Measurements from ENCODE around the gene CLEC2D.
"Not testable (repeated sequence)": the region's sequence is repeated elsewhere in the genome, so short reads cannot be mapped to it uniquely, and the experiment has no call there.

Gene CLEC2D, protein sequence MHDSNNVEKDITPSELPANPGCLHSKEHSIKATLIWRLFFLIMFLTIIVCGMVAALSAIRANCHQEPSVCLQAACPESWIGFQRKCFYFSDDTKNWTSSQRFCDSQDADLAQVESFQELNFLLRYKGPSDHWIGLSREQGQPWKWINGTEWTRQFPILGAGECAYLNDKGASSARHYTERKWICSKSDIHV

DNA sequence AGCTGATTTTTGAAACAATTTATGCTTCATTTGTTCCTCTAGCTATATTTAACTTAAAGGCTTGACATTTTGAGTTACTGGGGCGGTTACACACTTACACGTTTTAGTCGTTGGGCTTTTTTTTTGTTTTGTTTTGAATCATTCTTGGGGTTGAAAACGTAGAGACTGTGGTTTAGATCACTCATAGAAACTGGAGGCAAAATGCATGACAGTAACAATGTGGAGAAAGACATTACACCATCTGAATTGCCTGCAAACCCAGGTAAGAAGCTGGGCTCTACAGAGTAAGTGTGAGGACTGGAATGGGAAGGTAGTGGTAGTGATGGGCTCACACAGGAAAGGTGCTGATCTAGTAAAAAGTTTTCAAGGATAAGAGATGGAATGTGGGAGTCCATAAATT lies at the start of gene CLEC2D:
Gene CLEC2D (plus strand): TSS at position 180 of the 400 bp plus-strand sequence. CDS start 22 bp downstream, at position 202.
- DNase-seq, result no peak

DNA sequence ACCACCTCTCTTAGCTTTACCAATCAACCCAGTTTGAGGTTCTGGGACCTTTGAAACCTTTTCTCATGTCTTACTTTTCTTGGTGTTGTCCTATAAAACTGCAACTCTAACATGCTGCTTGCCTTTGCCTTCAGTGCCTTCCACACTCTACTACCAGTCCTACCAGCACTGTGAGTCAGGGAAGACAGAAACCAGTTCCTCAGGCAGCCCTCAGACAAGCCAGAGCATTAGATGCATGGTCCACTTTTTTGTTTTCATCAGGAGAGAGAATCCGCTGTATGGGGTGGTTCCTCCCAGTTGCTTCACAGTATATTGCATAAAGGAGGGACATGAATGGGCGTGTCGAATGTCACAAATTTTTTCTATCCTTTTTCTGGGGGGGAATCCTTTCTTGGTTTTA lies 44.5 kb upstream of the CLEC2D start:
- no peak for DNase-seq

DNA sequence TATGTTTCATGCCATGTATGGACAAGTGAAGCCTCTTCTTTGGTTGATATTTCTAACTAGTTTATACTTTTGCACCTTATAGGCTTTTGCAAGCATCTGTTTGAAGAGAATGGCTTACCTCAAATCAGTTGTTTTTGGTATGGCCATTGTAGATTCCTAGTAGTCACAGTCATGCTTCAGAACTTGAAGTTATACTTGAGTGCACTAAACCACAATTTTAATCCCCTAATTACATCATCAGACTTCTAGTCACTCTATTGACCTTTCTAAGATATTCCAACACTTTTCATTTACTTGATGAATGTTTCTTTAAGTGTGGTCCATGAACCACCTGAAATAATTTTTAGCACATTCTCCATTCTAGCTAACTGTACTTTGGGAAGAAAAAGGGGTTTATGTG lies 43.2 kb upstream of the CLEC2D start:
- DNase-seq, result no peak

DNA sequence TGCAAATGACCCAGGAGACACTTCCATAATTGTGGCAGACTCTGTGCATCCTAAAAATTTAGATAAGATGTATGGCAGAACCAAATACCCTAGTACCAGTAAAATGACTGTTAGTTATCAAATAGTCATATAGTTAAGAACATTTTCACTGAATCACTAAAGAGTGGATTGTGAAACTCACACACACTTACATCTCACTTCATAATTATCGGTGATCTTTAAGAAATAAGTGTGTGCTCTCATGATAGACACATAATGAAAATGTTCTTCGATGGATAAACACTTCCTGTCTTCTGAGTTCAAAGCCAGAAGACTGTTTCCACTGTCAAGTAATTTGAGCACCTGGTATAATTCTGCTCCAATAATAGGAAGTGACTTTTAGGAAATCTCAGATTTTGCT lies 42.7 kb upstream of the CLEC2D start:
- DNase-seq, result no peak

DNA sequence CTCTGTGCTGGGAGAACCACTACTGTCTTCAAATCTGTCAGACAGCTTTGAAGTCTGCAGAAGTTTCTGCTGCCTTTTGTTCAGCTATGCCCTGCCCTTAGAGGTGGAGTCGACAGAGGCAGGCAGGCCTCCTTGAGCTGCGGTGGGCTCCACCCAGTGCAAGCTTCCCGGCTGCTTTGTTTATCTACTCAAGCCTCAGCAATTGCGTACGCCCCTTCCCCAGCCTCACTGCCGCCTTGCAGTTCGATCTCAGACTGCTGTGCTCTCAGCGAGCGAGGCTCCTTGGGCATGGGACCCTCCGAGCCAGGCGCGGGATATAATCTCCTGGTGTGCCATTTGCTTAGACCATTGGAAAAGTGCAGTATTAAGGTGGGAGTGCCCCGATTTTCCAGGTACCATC lies 36.7 kb upstream of the CLEC2D start:
- no peak for DNase-seq

DNA sequence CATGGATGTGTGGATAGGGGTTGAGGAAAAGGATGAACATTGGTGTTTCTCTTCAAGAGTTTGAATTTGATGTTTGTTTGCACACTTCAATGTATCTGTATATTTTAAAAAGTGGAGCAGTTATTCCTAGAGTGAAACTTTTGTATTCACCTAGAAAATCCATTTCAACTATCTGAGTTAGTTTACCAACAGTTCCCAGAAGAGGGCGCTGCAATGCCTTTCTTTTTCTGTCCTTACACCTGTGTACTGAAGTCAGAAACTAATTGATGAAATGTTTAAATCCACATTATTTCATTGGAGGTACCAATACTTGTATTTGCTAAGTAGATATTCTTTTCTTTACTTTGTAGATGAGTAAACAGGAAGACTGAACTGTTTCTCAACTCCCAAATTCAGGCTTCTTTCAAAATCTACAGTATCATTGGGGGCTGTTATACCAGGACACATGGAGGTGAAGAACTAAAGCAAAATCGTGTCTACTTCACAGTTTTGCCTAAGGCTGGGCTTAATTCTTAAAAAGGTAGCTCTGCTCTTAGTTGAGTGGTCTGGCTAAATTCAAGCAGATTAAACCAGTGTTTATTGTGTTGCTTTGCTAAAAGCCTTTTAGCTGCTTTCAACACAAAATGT lies 35.2 kb upstream of the CLEC2D start:
- DNase-seq, result peak; percentile 80

DNA sequence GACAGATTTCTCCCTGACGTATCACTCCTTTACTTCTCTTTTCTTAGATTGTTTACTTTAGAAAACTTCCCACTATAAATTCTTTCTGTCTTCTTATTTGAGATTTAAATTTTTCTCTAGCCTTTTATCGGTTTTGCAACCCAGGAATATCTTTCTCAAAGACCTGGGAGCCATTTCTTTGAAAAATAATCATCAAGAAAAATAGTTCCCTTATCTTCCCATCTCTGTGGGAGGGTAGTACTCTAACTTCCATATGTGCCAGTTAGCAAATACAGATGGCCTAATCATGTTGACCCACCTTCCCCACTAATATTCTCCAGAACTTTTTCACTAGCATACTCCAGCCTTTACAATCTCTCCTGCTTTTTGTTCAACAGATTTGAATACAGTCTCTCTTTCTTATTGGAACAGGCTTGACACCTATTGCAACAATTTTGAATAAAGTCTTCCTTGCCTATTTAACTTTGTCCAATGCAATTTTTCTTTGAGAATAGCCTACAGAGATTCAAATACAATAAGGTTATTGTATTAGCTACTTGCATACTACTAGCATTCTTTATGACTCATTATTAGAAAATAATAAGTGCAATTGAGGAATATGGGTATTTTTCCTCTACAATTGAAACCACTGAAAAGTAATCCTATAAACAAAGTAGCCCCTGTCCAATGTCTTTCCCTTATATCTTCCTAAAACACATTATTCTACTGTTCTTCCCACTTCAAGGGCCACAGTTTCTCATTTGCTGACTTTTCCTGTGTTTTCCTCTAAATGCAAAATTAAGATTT lies 34.4 kb upstream of the CLEC2D start:
- DNase-seq, result no peak

DNA sequence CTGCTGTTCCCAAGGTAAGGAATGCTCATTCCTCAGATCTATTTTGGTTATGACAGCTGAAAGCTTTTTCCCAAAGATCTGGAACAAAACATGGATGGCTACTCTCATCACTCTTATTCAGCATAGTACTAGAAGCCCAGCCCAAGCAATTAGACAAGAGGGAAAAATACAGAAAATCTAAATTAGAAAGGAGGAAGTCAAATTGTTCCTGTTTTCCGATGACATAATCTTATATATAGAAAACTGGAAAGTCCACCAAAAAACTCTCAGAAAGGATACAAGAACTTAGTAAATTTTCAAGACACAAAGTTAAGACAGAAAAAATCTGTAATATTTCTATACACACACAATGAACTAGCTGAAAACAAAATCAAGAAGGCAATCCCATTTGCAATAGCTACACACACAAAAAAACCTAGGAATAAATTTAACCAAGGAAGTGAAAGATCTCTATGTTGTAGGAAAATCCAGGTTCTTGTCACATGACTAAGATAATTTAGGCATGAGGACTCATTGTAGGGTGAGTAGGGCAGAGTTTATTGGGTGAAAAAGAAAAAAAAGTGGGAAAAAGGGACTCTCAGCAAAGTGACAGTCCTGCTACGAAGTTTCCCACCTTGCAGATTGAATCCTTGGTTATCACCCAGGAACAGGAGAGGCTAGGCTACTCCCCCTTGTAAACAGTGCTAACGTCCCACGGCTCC lies 33.2 kb upstream of the CLEC2D start:
- DNase-seq, result no peak

DNA sequence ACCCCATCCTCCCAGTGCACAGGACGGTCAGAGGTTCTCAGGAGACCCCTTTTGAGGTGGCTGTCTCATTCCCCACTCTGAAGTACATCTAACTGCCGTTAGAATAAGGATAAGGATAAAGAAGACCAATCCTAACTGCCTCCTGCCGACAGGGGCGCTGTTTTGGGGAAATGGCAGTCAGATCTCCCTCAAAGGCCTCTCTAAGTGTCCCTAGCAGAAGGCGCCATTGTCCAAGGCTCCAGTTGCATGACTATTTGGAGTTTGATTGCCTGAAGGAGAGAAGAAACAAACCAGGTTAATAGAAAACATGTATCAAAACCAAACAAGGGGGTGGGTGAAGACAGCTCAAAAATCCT lies 32.7 kb upstream of the CLEC2D start:
- DNase-seq, result no peak

DNA sequence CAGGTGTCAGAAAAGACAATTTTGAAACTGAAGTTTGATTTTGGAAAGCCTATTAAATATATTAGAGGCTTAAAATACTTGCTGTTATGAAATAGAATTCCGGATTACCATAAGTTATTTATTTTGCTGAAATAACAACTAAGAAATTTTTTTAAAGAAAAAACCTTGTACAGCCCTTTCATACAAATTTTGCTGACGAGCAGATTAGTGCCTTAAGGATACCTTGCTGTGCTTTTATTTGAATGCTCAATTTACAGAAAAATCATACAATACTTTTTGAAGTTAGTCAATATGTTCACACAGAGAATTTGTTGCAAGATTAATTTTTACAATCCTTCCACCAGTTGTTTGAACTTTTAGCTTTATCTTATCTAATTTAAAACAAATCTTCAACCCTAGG lies 29.5 kb upstream of the CLEC2D start:
- DNase-seq, result no peak

DNA sequence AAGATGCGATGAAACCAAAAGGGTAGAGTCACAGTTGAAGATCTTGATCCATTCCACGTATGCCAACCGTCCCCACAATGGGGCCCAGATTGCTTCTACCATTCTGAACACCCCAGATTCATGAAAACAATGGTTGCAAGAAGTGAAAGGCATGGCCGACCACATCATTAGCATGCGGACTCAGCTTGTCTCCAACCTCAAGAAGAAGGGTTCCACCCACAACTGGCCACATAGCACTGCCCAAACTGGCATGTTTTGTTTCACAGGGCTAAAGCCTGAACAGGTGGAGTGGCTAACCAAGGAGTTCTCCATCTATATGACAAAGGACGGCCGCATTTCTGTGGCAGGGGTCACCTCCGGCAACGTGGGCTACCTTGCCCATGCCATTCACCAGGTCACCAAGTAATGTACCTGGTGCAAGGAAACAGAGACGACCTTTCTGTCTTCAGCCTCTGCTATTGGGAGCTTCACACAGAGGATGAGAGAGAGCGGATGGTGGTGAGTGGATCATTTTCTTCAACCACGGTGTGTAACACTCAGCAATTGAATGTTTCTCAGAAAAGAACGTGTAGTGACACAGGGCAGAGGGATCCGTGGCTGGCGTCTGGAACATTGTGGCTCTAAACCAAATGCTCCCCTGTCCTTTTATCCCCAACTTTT lies 26.8 kb upstream of the CLEC2D start:
- DNase-seq, result no peak

DNA sequence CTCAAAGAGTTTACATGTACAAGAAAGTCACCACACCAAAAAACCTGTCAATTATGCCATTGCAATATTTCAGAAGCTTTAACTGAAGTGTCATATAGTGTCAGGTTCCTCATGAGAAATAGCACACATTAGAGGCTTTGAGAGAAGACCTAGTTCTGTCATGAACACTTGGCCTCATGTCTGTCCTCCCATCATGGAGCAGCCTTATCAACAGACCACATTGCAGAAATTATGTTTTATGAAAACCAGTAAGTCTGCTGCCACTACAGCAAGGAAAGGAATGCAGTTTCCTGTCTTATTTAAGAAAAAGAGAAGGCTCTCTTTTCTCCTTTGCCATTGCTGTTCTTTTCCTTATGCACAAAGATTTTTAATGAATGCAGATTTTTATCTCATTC lies 26.2 kb upstream of the CLEC2D start:
- no peak for DNase-seq

DNA sequence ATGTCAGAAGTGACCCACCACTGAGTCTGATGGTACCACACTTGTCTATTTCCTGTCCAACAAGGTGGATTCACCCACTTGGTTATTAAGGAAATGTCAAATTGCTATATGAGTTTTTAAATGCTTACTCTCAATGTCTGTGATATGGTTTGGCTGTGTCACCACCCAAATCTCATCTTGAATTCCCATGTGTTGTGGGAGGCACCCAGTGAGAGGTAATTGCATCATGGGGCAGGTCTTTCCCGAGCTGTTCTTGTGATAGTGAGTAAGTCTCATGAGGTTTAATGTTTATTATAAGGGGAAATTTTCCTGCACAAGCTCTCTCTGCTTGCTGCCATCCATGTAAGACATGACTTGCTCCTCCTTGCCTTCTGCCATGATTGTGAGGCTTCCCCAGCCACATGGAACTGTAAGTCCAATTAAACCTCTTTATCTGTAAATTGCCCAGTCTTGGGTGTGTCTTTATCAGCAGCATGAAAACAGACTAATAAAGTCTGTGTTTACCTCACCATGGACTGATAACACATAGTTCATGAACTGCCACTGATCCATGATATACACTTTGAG lies 24.4 kb upstream of the CLEC2D start:
- DNase-seq, result not testable (repeated sequence)

DNA sequence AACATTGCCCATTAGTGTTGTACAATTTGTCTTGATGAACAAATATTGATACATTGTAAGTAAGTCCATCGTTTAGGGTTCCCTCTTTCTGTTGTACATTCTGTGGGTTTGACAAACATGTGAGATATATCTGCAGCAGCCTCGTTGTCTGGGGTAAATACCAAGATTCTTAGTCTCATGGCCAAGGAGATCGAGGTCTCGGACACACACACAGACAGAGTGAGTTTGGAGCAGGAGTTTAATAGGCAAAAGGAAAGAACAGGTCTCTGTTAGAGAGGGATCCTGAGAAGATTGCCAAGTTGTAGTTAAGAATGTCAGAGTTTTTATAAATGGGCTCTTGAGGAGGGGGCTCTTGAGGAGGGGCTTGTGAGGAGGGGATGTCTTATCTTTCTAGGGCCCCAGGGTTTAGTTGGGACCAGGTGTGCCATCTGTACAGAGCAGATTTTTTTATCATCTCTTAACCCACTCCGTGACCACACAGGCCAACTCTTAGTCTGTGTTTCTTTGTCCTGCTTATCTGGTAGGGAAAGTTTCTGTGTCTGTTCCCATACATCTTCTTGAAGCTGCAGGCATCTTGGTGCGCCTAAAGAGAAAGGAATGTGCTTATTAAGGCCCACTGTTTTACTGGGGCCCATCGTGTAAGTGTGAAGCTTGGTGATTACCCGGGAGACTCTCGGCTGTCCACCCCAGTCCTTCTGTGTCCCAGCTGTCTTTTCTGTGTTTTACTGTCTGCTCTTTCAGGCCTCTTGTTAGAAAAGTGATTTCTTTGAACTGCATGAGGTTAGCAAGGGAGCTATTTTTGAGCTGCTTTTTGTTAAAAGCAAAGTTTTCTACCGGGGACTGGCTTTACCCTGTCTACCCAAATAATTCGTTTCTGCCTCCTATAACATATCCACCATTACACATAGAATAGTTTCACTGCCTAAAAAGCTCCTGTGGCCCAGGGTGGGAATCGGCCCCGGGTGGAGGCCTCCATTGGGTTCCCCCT lies 22.4 kb upstream of the CLEC2D start:
- no peak for DNase-seq

DNA sequence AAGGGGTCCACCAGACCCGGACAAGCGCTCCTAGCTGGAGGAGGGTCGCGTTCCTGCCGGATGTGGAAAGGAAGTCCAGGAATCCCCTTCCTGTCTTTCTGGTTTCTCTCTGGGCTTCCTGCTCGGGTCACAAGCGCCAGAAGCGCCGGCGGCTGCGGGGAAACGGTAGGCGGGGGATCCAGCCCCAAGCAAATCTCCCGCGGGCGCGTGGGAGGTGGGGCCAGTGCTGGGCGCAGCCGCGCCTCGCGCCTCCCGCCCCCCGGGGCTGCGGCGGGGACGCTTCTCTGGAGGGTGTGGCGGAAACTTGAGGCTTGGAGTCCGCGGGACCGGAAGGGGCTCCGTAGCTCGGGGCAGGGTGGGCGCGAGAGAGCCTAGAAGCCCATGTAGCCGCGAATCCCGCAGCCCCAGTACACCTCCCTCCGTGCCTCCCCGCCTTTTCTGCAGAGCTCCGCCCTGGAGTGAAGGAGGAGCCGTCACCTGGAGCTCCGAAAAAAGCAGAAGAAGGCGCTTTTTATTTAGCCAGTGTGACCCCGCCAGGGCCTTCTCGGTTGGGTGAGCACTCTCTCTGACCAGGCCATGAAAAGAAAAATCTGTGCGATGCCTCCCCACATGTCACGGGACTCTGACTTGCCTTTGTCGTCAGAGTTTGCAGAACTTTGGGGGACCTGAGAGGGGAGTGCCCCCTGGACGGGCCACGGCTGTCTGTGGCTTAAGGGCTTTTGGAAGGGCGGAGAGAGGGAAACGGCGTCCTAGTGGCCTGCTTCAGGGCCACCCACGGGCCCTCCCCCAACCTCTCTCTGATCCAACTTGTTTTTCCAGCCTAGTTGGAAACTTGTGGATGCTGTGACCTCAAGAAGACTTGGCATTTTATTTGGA lies 21.4 kb upstream of the CLEC2D start:
- peak; percentile 73 for DNase-seq

DNA sequence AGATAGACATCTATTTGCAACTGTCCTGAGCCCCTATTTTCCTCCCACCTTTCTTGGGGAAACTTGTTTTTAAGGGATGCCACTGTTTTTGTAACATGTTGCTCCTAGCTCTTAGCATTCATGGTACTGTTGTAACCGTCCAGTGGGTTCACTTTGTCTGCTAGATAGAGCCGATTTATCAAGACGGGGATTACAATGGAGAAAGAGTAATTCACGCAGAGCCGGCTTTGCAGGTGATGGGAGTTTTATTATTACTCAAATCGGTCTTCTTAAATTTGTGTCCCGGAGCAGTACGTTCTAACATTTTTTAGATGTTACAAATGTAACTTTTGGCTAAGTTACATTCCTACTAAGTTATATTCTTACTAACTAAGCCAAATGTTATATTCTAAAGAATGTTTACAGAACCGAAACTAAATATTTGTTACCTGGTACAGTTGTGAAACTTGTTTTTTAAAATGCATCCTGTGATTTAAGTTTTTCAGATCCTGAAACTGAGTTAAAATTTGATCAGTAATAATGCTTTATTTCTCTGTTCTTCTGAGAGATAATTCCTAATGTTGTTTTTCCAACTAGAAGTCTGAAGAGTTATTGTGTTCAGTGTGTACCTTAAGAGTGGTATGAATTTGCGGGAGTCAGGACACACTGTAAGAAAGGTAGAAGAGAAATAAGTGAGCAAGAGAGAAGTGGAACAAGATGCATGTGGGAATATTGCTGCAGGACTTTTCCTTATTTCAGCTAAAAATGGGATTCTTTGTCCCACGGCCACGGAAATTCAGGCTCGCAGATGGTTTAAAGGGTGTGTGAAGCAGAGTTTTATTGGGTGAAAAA lies 20.6 kb upstream of the CLEC2D start:
- no peak for DNase-seq

DNA sequence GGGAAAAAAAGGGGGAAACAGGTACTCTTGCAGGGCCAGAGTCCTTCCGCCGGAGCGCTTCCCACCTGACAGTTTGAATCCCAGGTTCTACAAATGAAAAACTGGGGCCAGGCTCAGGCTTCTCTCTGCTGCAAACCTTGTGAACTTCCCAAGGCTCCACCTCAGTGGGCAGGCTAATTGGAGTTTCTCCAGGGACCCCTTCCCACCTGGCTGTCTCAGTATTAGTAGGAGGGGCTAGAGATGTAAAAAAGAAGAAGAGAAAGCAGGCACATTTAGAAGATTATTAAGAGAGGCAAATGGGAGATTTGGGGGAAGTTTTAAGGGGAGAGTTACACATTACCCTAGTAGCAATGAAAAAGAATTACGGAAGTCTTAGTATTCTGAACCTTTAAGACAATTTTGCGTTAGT lies 20.0 kb upstream of the CLEC2D start:
- DNase-seq, result no peak

DNA sequence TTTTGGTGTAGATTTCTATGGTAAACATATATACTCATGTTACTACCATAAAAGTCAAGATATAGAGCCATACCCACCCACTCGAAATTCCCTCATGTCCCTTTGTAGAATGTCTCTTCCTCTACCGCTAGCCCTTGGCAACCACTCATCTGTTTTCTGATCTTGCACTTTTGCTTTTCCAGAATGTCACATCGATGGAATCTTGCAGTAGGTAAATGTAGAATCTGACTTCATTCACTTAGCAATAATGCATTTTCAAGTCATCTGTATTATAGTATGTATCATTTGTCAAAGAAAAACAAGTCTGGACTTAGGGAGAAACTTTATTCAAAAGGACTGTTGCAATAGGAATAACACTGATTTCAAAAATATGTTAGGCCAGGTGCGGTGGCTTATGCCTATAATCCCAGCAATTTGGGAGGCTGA lies 19.3 kb upstream of the CLEC2D start:
- DNase-seq, result no peak

DNA sequence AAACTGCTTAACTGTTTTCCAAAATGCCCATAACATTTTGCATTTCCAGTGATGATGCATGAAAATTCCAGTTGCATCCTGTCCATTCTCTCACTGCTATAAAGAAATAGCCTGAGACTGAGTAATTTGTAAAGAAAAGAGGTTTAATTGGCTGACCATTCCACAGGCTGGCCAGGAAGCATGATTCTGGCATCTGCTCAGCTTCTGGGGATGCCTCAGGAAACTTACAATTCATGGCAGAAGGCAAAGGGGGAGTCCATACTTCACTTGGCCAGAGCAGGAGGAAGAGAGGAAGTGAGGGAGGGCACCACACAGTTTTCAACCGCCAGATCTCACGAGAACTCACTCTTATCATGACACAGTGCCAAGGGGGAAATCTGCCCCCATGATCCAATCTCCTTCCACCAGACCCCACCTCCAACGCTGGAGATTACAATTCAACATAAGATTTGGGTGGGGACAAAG lies 18.2 kb upstream of the CLEC2D start:
- no peak for DNase-seq

Measured in activated T-cell treated with anti-CD3 and anti-CD28 coated beads for 4 hours (primary cell).